Ovary (tissue), 3 donors: ENCODE measurements around the gene TLE2.

Source experiments
- CTCF ChIP-seq, 3 donors: fragments of 450-650 bp in 2 of 3; fragments of 200-600 bp in 1 of 3; IDR thresholded peaks; one replicate each; pipeline versions ENCODE4 v1.5.1 to v1.8.0; 2016 to 2022; ENCODE audit warnings: antibody characterized with exemption in 3 of 3, mild to moderate bottlenecking in 1 of 3
- EP300 ChIP-seq: sonication (generic); formaldehyde crosslinking; IDR thresholded peaks from one replicate; pipeline ENCODE4 v1.6.1; 2017; ENCODE audit warnings: antibody characterized with exemption
- POLR2A ChIP-seq: fragments of 450-650 bp; IDR thresholded peaks from one replicate; pipeline ENCODE4 v1.6.1; 2017; ENCODE audit warnings: antibody characterized with exemption, mild to moderate bottlenecking, moderate library complexity
- donor health status: DM: no; HTN: no; CAD: no.

- TF ChIP-seq POLR2A (no peak), CTCF (IDR thresholded peaks at IDR 0.05) (no peak), EP300 (no peak)
Measured at GRCh38 chr19:3064011-3064330, 34.9 kb upstream of the TLE2 start.
